GM19239 (cell line): ENCODE data around the gene NRGN.
"Not testable (repeated sequence)": the region's sequence is repeated elsewhere in the genome, so short reads cannot be mapped to it uniquely, and the experiment has no call there.

Source experiments
- DNase-seq: peaks from one replicate; pipeline ENCODE4 v3.0.0; 2011; ENCODE audit warnings: low spot score; ENCODE audit not compliant: insufficient read length
- FAIRE-seq: peaks from 2 replicates; lab custom pipeline; 2011; peaks lifted over from hg19 to GRCh38; lab: Jason Lieb, UNC

NRGN gene

GRCh38 chr11:124756033-124756752, 16.5 kb downstream of the NRGN start:
- FAIRE-seq, result no peak
- DNase-seq, result no peak

GRCh38 chr11:124756753-124757227, 17.0 kb downstream of the NRGN start:
- FAIRE-seq (no peak), DNase-seq (no peak)

- FAIRE-seq (no peak), DNase-seq (no peak)
These were observed 17.6 kb downstream of the NRGN start for GRCh38 chr11:124757320-124757719.

GRCh38 chr11:124758355-124759265, 18.9 kb downstream of the NRGN start:
- peak; percentile 97 for FAIRE-seq
- DNase-seq, result peak; percentile 71

GRCh38 chr11:124759266-124760204, 19.8 kb downstream of the NRGN start:
- FAIRE-seq, result peak; percentile 54

GRCh38 chr11:124760205-124760652, 20.5 kb downstream of the NRGN start:
- FAIRE-seq (peak; percentile 74), DNase-seq (no peak)

More at GRCh38 chr11:124759266-124760204, 19.8 kb downstream of the NRGN start:
- no peak for DNase-seq

GRCh38 chr11:124760806-124761205, 21.1 kb downstream of the NRGN start:
- FAIRE-seq (peak; percentile 53), DNase-seq (no peak)

GRCh38 chr11:124761301-124762104, 21.8 kb downstream of the NRGN start:
- DNase-seq, result no peak
- peak; percentile 70 for FAIRE-seq

- peak; percentile 75 for DNase-seq
- peak; percentile 84 for FAIRE-seq
These were observed 22.4 kb downstream of the NRGN start, which contains the start of gene ESAM for GRCh38 chr11:124762105-124762623. ESAM (minus strand) TSS chr11:124762290; CDS start chr11:124762154, 136 bp downstream.

- DNase-seq (no peak), FAIRE-seq (no peak)
These were observed 22.9 kb downstream of the NRGN start for GRCh38 chr11:124762624-124763155.

- peak; percentile 77 for FAIRE-seq
- no peak for DNase-seq
These were observed 23.6 kb downstream of the NRGN start for GRCh38 chr11:124763156-124763947.

- no peak for DNase-seq
- FAIRE-seq, result no peak
These were observed 26.4 kb downstream of the NRGN start for GRCh38 chr11:124766156-124766555.

- FAIRE-seq (no peak), DNase-seq (no peak)
These were observed 29.2 kb downstream of the NRGN start for GRCh38 chr11:124768914-124769313.

GRCh38 chr11:124769806-124770774, 30.3 kb downstream of the NRGN start:
- DNase-seq (no peak), FAIRE-seq (peak; percentile 23)

GRCh38 chr11:124770959-124771358, 31.2 kb downstream of the NRGN start:
- not testable (repeated sequence) for DNase-seq, FAIRE-seq

- FAIRE-seq, result peak; percentile 23
These were observed 37.3 kb downstream of the NRGN start for GRCh38 chr11:124776865-124777645.

More at GRCh38 chr11:124776865-124777645, 37.3 kb downstream of the NRGN start:
- DNase-seq, result no peak
